GM18499 (cell line): Measurements from ENCODE around the gene DCAF5.

Experiments used
- ATAC-seq: cut with Tn5 transposase; IDR thresholded peaks from one replicate; pipeline ENCODE4 v1.9.1; 2021; ENCODE audit warnings: moderate number of reproducible peaks; ENCODE audit not compliant: insufficient read depth, unreplicated experiment

DCAF5 gene

GRCh38 chr14:69105326-69105725 lies 47.6 kb downstream of the DCAF5 start:
- no peak for ATAC-seq

GRCh38 chr14:69101331-69101826 lies 51.5 kb downstream of the DCAF5 start:
- no peak for ATAC-seq

GRCh38 chr14:69097974-69098373 lies 54.9 kb downstream of the DCAF5 start:
- no peak for ATAC-seq

GRCh38 chr14:69096781-69097475 lies 56.0 kb downstream of the DCAF5 start:
- no peak for ATAC-seq

GRCh38 chr14:69096246-69096645 lies 56.7 kb downstream of the DCAF5 start:
- ATAC-seq = no peak

- no peak for ATAC-seq
Observed at GRCh38 chr14:69094481-69094880, 58.4 kb downstream of the DCAF5 start.

- no peak for ATAC-seq
Observed at GRCh38 chr14:69093631-69094421, 59.1 kb downstream of the DCAF5 start.

- ATAC-seq = no peak
Observed at GRCh38 chr14:69092840-69093422, 60.0 kb downstream of the DCAF5 start.

- no peak for ATAC-seq
Observed at GRCh38 chr14:69091695-69092094, 61.2 kb downstream of the DCAF5 start.

- ATAC-seq = no peak
Observed at GRCh38 chr14:69091006-69091405, 61.9 kb downstream of the DCAF5 start.

GRCh38 chr14:69090187-69090789 lies 62.6 kb downstream of the DCAF5 start:
- no peak for ATAC-seq

- ATAC-seq = no peak
Observed at GRCh38 chr14:69089046-69089445, 63.9 kb downstream of the DCAF5 start.

- no peak for ATAC-seq
Observed at GRCh38 chr14:69088586-69088985, 64.3 kb downstream of the DCAF5 start.

- ATAC-seq = no peak
Observed at GRCh38 chr14:69087061-69087461, 65.9 kb downstream of the DCAF5 start.

GRCh38 chr14:69086537-69086936 lies 66.4 kb downstream of the DCAF5 start:
- ATAC-seq = no peak

GRCh38 chr14:69084023-69084422 lies 68.9 kb downstream of the DCAF5 start:
- no peak for ATAC-seq

- ATAC-seq = no peak
Observed at GRCh38 chr14:69083181-69083580, 69.7 kb downstream of the DCAF5 start.

GRCh38 chr14:69081271-69081670 lies 71.6 kb downstream of the DCAF5 start:
- no peak for ATAC-seq

GRCh38 chr14:69079747-69080146 lies 73.2 kb downstream of the DCAF5 start:
- no peak for ATAC-seq

- no peak for ATAC-seq
Observed at GRCh38 chr14:69079188-69079742, 73.7 kb downstream of the DCAF5 start.

- ATAC-seq = no peak
Observed at GRCh38 chr14:69077841-69078240, 75.1 kb downstream of the DCAF5 start.
